Anterior cingulate cortex (tissue), 58 donors: Measurements from ENCODE around the gene KAT2B.
A peak's percentile ranks its signal among the peaks of the same experiment; 100 is the strongest.

ENCODE experiments used
- DNase-seq, 58 donors: peaks; one replicate each; lab custom pipeline; 2025; lab: John Stamatoyannopoulos, UW

Gene KAT2B

DNA sequence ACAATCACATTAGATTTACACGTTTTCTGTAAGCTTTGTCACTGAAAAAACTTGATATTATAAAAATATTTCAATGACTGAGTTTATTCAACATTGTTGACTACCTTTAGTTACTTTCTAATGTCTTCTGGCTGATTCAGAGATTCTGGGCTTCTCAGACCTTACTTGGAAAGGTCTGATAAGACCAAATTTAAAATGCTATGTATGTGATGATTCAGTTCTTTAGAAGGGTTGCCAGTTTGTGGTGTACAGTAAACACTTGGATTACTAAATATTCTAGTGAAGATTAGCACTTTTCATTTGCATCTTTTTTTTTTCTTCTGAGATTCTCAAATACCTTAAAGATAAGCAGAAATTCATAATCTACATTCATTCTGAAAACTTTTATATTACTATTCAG, 96.0 kb downstream of the KAT2B start:
- DNase-seq, result no peak

DNA sequence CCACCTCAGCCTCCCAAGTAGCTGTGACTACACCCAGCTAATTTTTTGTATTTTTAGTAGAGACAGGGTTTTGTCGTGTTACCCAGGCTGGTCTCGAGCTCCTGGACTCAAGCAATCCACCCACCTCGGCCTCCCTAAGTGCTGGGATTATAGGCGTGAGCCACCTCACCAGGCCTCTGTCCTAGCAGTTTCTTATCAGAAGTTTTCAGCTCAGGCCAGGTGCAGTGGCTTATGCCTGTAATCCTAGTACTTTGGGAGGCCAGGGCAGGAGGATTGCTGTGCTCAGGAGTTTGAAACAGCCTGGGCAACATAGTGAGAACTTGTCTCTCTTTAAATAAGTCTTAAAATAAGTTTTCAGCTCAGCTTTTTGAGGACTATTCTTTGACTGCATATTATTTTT, 97.4 kb downstream of the KAT2B start:
- no peak for DNase-seq

DNA sequence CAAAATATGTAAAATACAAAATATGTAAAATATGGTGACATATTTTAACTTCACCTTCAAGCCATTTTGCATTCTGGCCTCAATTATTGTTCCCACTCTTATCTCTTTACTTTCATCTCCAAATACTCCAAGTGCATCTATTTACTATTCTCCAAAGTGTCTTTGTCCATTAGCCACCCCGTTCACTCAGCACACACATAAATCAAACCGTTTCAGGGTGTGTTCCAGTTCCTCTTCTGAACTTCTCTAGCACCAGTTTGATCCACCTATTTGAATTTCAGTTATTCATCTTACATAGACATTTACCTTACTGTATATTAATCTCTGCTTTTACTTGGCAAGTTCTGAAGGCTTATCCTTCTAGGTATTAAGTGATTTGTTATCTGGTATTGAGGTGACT, 100.6 kb downstream of the KAT2B start:
- no peak for DNase-seq

DNA sequence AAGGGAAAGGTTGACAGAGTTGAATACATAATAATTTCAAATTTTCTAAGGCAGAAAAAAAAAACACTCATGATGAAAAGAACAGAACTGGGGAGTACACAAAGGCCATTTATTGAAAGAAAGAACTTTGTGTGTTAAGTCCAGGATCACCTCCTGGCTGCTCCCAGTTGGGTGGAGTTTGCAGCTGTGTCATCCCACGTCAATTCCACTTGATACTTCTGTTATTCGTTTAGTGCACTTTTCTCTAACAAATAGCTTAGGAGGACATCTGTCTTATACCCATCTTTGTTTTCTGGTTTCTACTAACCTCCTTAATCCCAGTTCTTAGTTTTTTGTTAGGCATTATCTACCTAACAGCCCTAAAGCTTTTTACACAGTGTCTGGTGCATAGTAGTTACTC, 101.1 kb downstream of the KAT2B start:
- peak in 1 of 58 donors; percentile 4 for DNase-seq

DNA sequence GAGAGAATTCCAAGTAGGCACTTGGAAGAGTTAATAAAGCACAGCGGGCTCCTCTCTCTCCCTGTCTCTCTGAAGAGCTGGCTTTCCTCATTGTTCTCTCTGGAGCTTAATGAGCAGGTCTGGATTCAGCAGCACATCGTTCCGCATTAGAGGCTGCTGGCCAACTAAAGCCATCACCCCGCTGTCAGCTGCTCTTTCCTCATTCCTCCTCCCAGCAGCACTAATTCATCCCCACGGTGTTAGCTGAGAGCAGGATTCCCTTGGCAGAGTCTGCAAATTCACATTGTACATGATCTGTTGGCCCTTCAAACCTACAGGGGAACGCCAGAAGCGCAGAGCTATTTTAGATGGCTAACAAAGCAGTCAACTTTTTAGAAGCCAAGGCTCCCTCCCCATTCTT, 101.6 kb downstream of the KAT2B start:
- peak in 56 of 58 donors; percentile 4 to 90 (median 64) for DNase-seq

DNA sequence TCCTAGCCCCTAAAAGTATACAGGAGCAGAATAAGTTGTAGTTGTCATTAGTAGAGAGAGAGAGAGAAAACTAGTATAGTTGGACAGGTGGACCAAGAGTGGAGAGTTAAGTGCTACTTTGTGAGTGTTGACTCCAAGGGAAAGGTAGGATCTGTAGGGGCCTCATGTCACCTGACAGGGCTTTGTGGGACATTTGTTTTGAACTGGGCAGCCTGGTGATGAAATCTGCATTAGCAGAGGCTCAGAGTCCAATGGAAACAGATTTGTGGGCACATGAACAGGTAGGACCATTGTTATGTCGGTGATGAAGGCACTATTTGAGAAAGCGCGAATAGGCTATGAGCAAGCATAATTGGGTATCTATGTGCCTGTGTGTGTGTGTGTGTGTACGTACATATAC, 102.3 kb downstream of the KAT2B start:
- no peak for DNase-seq

DNA sequence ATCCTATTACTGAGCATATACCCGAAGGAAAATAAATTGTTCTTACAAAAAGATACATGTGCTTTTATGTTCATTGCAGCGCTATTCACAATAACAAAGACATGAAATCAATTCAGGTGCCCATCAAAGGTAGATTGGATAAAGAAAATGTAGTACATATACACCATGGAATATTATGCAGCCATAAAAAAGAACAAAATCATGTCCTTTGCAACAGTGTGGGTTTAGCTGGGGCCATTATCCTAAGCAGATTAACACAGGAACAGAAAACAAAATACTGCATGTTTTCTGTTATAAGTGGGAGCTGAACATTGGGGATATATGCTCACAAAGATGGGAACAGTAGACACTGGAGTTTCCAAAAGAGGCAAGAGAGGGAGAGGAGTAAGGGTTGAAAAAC, 103.3 kb downstream of the KAT2B start:
- DNase-seq, result no peak

DNA sequence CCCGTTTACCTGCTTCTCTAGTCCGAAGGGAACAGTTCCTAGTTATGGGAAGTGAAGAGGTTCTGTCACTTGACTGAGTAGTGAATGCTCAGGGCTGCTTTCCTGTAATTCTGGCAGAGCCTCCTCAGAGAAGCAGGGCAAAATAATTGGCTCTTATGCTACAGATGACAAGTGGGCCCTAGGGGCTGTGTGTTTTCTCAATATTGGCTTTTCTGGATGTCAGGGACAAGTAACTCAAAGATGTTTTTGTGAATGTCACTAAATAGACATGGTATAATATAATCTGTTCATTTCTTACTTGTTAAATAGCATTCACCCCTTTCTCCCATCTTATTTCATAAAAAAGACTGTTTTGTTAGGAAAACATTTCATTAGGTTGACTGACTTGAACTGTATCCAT, 105.6 kb downstream of the KAT2B start:
- DNase-seq, result no peak

DNA sequence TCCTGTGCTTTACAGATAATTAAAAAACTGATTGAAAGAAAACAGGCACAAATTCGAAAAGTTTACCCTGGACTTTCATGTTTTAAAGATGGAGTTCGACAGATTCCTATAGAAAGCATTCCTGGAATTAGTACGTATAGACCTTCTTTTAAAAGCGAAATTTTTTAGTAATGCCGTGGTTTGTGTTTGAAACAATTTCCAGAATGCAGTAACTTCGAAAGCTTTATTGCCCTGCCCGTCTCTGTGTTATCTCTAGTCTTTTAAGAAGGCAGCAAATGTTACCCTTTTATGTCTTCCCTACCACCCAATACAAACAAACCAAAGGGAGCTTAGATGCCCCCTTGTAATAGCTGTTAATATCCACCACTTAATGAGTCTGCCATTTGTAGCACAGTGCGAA, 106.1 kb downstream of the KAT2B start:
- no peak for DNase-seq

DNA sequence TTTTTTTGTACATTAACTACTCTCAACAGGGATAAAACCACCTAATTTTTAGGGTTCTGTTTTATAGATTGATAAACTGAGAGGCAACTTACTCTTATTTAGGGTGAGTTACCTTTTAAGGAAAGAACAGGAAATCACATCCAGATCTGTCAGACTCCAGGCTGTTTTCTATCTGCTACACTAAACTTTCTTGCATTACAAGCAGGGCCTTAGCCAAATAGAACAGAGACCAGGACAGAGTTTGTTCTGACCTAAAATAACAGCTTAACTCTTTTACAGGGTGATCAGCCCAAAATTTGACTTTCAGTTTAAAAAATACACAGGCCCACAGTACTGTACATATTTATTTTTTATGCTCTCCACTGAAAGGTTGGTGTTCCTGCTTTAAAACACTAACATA, 107.1 kb downstream of the KAT2B start:
- DNase-seq, result no peak

DNA sequence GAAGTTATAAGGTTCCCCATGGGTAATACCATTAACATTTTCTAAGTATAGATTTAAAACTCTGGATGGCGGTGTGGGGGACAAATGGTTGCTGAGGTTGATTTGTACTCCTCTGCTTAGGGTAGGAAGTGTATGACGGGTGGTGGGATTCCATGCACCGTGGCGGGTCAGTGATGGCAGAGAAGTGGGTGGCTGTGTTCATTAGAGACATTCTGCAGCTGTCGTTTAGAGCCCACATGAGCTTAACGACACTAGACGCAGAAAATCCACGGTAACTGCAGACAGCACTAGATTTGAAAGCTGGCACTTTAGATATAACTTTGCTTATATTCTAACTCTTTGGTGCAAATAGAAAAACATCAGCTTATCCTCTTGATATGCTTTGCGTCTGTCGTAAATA, 108.2 kb downstream of the KAT2B start:
- DNase-seq, result no peak

DNA sequence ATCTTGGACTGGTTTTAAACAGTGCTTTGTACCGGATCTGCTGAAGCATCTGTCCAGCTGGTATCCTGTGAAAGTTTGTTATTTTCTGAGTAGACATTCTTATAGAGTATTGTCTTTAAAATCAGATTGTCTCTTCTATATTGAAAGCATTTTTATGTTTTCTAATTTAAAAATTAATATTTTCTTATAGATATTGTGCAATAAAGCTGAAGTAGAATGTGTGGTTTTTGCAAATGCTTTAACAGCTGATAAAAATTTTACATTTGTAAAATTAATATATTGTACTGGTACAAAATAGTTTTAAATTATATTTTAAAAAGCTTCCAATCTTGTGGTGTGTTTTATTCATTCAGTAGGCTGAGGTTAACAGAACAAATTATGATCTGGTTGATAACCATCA, 113.8 kb downstream of the KAT2B start:
- DNase-seq, result no peak

DNA sequence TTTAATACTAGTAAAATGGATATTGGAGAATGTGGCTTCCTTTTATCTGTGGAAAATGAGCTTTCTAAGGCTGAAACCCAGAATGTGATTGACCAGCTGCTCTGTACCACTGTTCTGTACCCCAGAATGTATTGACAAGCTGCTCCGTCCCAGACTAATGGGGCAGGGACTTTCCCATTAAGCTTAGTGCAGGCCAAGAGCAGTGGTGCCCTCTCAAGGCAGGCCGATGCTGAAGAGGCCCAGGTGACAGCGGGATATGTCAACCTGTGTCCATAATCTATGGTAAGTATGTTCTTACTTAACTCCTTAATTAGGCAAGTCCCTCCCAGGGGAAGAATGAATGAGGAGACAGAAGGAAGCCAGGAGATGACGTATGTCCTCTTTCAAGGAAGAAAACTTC, 114.7 kb downstream of the KAT2B start:
- DNase-seq, result no peak

DNA sequence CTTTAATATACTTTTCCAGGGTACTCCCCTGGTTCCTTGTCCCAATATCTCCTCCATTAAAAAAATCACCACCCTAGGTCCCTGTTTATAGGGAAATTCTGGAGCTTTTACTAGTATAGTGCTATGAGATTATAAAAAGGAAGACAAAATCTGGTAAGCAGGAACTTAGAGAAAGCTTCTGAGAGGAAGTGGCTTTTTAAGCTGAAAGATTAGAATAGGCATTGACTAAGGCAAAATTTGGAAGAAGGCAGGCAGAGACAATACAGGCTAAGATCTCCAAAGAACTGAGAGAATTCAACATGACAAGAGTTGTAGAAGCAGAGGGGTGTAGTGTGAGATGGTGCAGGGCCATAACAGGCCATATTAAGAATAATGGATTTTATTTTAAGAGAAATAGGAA, 120.0 kb downstream of the KAT2B start:
- DNase-seq, result no peak

DNA sequence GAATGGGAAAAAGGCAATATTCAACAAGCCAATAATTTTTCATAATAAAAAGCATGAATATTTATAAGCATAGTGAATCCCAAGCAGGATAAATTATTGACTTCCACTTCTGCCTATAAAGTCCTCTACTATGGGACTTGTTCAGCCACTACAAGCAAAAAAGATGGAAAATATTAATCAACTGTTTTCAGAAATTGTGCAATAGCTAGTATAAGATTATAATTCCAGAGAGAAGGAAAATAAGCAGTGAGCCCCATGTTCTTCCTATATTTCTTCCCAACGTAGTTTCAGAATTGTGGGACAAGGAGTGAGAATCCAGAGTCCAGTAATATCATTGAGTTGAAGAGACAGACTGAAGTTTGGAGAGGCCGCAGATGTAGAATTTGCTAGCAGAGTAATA, 121.5 kb downstream of the KAT2B start:
- no peak for DNase-seq

DNA sequence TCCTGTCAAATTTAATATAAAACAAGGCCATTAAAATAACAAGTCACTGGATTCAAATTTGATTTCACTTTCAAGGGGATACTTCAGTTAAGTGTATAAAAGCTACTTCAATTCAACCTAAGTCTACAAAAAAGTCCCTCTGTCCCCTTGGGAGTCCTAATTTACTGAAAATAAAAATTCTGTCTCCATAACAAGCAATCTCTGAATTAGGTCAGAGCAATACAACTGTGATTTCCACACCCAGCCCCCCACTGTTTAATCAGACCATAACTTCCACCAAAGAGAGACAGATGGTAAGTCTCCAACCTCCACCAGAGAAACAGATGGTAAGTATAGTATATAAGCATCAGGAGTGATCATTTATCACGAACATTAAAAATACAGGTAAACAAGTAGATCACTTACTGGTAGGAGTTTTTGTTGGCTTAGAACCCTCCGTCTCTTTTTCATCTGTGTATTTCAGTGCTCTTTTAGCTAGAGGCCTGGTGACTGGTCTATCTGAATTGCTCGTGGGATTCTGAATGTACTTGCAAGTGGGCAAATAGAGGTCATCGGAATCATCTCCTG, 133.7 kb downstream of the KAT2B start:
- no peak for DNase-seq

DNA sequence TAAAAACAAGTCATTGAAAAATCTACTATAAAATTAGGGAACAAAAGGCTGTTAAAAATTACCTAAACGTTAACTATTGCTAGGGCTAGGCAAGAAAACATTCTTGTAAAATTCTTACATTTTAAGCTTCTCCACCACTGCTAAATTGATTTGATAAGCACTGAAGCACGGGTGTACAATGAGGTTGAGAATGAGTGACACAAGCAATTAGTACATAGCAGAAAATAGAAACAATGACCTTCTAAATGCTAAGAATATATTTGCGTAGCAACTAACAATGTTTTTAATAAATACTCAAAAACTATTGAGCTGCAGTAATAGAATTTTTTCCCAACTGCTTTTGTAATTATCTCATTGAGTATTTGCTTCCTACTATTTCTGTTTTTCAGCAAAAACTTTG, 141.0 kb downstream of the KAT2B start:
- no peak for DNase-seq

DNA sequence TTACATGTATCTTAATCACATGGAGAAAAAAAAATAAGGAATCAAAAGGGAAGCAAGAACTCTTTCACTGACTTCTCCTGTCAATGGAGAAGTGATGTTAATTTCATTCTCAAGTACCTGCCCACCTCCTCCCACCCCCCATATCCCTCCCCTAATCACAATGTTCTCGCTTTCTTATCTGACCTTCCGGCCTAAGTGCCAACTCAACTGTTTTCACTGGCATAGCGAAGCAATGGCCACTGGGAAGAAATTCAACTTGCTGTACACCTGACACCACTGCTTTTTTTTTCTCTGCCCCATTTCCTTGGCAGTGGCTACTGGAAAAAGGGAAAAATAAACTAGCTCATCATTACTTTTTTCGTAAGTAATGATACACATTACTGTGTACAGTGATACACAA, 142.0 kb downstream of the KAT2B start:
- no peak for DNase-seq

DNA sequence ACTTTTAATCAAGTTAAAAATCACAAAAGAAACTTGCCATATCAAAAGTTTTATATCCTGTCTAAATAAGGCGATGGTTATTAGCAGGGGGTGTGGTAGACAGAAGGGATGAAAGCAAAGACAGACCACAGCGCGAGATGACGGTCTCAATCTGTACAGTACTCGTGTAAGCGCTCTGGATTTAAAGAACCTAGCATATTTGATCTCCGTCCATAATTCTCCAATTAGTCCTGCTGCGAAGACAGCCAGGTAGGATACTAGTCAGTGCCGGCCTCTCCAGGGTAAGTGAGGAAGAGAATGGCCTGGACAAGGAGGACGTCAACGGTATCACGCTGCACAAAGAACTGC, 145.1 kb downstream of the KAT2B start:
- DNase-seq, result peak in 1 of 58 donors; percentile 2

DNA sequence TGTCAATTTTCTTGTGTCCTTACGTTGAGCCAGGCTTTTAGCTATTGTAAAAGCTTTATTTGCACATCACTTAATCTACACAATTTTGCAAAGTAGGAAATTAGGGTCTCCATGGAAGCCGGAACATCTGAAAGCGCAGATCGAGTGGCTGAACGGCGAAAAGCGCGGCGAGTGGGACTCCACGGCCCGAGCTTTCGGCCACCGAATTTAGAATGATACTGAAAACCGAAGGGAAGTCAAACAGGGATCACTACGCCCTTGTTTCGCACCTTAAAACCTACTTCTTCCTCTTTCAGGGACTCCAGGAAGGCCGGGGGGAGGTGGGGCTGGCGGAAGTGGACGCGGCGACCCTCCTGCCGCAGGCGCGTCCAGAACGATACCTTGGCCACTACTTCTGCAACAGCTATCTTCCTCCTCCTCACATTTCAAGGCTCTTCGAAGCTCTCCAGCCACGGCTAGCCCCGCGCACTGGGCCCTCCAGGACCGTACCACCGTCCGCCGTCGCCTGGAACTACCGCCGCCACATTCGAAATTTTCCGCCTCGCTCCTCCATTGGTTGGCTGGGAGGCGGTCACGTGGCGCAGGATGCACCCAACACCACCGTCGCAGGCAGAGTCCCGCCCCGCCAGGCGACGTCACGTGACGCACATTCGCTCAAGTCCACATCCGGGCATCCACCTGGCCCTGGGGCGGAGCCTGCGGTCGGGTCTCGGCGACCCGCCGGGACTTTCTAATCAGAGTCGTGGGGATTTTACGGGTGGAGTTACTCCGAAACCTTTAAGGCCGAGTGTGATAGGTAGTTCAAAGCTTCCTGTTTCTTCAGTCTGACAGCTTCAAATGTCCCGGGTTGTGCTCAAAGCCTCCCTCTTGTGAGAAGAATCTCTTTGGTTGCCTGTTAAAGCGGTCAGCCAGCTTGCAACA, 145.7 kb downstream of the KAT2B start, which contains the start of gene SGO1:
Gene SGO1 (minus strand): TSS at position 528 of the 921 bp plus-strand sequence. CDS start 2,179 bp downstream, outside the sequence.
- DNase-seq, result peak; percentile 70 to 99 (median 97)

DNA sequence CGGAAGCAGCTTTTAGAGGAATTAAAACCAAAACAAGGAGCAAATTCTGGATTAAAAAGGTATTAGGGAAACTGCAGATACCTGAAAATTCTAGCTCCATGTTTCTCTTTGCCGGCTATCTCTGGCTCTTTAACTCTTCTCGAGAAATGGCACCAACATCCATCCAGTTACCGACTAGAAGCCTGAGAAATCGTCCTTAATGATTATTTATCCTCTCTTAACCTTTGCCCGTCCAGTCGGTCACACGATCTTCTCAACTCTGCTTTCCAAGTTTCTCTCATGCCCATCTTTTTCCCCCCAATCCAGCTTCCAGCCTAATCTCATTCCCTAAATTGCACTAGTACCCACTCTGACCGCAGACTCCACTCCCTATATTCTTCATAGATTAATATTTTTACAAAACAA, 146.4 kb downstream of the KAT2B start:
- DNase-seq, result peak in 5 of 58 donors; percentile 9 to 52 (median 36)

DNA sequence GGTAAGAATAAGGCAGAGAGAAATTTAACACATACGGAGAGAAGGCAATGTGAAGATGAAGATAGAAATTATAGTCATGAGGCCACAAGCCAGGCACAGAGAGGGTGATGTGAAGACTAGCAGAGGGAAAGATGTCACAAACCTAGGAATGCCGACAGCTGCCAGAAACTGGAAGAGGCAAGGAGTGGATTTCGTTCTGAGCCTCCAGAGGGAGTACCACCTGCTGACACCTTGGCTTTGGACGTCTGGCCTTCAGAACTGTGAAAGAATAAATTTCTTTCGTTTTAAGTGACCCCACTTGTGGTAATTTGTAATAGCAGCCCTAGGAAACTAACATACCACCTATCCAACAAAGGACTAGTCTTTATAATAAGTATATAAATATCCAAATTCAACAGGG, 150.7 kb downstream of the KAT2B start:
- DNase-seq, result no peak
